Dermis blood vessel endothelial cell (primary cell): ENCODE measurements around the gene BAZ2B. TPM values are rescaled to one million over a fixed set of nuclear protein-coding genes. Genes with fewer than 3 reads are reported as not detected.

Experiments
- DNase-seq: peaks from one replicate; pipeline ENCODE4 v3.0.0; 2010
- total RNA-seq: library from RNA; depleted of rRNA; stranded (reverse); fragments of >200 nt; gene quantifications from 2 replicates; pipeline ENCODE4 v1.2.3, GENCODE V29; 2014

BAZ2B gene
- total RNA-seq, 1 donor from 2014 or later: 132 TPM

- no peak for DNase-seq
These were observed 95.1 kb downstream of the BAZ2B start for GRCh38 chr2:159521272-159521671.

GRCh38 chr2:159518321-159519005 lies 97.9 kb downstream of the BAZ2B start:
- DNase-seq: no peak

- peak; percentile 61 for DNase-seq
These were observed 100.0 kb downstream of the BAZ2B start for GRCh38 chr2:159516241-159516758.

DNA sequence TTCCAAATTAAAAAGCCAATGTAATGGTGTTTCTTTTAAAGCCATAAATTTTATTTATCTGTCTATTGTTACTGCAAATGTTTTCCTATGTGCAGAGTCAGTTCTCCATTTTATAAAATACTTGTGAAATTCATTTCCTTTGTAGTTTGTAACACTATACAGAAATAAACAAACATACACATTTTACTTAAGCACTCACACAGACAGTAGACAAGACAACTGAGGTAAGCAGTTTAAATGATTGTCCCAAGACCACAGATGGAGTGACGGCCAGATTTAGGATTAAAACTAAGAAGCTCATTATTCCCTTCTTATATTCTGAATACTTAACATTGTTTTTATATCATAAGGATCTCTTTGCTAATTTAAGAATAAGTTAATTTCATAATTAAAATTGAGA lies 100.9 kb downstream of the BAZ2B start:
- peak; percentile 13 for DNase-seq

GRCh38 chr2:159513745-159514144 lies 102.6 kb downstream of the BAZ2B start:
- no peak for DNase-seq

GRCh38 chr2:159508140-159508539 lies 108.2 kb downstream of the BAZ2B start:
- DNase-seq: no peak

GRCh38 chr2:159506764-159507440 lies 109.4 kb downstream of the BAZ2B start:
- DNase-seq: peak; percentile 25

DNA sequence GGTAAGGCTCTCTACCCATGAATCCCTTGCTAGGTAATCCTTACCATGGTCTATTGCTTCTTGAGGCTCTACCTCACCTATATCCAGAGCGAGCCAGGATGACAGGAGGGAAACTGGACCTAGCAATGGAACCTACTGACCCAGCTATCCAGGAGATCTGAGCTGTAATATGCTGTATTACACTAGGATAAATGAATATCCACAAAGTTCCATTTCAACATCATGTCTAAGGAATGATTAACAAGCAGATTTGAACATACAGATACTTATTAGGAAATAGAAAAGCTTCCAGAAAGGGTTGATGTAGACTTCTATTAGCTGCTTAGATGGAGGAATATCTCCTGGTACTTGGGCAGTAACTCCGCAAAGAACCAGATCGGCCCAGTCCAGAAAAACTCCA lies 110.1 kb downstream of the BAZ2B start:
- no peak for DNase-seq

- DNase-seq: no peak
These were observed 111.2 kb downstream of the BAZ2B start for GRCh38 chr2:159505196-159505595.

DNA sequence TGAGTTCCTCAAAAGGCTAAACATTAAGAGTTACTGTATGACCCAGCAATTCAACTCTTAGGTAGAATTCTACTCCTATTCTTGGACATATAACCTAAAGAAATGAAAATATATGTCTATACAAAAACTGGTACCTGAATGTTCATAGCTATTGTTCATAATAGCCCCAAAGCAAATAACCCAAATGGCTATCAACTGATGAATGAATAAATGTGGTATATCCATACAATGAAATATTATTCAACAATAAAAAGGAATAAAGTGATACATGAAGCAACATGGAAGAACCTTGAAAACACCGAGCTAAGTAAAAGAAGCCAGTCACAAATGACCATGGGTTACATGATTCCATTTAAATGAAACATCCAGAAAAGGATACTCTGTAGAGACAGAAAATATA lies 114.6 kb downstream of the BAZ2B start:
- DNase-seq: no peak

DNA sequence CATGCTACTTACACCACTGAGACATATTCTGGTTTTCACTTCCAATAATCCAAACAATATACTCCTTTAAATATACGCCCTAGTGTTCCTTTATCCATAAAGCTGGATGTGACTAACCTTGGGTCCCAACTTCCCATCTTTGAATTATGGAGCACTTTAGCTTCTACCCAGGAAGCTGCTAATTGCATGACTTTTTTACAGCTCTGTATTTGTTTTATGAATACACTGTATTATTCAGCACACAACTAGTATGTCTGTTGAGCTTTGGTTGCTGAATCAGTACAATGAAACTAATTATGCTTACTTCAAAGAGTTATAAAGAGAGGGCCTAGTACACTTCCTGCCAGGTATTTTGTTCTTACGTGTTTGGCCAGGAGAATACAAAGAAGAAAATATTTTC lies 118.5 kb downstream of the BAZ2B start:
- peak; percentile 44 for DNase-seq

- DNase-seq: peak; percentile 95
These were observed 119.1 kb downstream of the BAZ2B start for GRCh38 chr2:159497256-159497655.

DNA sequence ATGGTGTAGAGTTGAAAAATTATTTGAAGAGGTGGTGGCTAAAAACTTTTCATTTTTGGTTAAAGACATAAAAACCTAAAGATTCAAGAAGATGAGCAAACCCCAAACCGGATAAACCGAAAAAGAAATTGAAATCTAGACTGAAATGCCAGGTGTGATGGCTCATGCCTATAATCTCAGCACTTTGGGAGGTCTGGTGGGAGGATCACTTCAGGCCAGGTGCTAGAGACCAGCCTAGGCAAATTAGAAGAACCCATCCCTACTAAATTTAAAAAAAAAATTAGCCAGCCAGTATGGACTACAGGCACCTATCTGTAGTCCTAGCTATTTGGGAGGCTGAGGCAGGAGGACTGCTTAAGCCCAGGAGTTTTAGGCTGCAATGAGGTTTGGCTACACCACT lies 126.9 kb downstream of the BAZ2B start:
- DNase-seq: no peak

GRCh38 chr2:159484532-159484931 lies 131.8 kb downstream of the BAZ2B start:
- no peak for DNase-seq

GRCh38 chr2:159476329-159476728 lies 140.0 kb downstream of the BAZ2B start:
- no peak for DNase-seq

GRCh38 chr2:159475793-159476192 lies 140.6 kb downstream of the BAZ2B start:
- DNase-seq: no peak

GRCh38 chr2:159471340-159471739 lies 145.0 kb downstream of the BAZ2B start:
- DNase-seq: no peak

- no peak for DNase-seq
These were observed 148.1 kb downstream of the BAZ2B start for GRCh38 chr2:159468257-159468656.

- no peak for DNase-seq
These were observed 153.4 kb downstream of the BAZ2B start for GRCh38 chr2:159462961-159463360.

GRCh38 chr2:159462201-159462785 lies 154.1 kb downstream of the BAZ2B start:
- no peak for DNase-seq

- no peak for DNase-seq
These were observed 155.3 kb downstream of the BAZ2B start for GRCh38 chr2:159461076-159461475.

GRCh38 chr2:159460227-159460626 lies 156.1 kb downstream of the BAZ2B start:
- no peak for DNase-seq

DNA sequence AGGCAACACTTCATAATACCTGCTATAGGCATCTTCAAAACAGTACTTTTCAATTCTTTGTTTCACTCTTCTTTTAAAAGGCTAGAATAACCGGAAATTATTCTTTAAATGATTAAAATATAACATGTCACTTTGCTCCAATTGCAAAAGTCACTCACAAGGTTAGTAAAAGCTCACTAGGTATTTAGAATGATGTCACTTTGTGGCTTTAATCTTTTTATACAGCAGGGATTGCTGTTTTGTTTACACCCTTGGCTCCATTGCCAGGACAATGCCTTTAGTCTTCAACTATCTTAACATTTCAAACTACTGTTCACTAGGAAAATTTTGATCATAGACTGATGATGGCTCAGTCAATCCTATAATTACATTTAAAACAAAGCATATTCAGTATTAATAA lies 157.1 kb downstream of the BAZ2B start:
- no peak for DNase-seq

- DNase-seq: no peak
These were observed 158.8 kb downstream of the BAZ2B start for GRCh38 chr2:159457589-159457988.
